GM21390 (cell line): ENCODE results near the gene CCSER1.

ENCODE experiments used
- ATAC-seq: cut with Tn5 transposase; IDR thresholded peaks from one replicate; pipeline ENCODE4 v1.9.1; 2021; ENCODE audit not compliant: unreplicated experiment

Gene CCSER1

DNA sequence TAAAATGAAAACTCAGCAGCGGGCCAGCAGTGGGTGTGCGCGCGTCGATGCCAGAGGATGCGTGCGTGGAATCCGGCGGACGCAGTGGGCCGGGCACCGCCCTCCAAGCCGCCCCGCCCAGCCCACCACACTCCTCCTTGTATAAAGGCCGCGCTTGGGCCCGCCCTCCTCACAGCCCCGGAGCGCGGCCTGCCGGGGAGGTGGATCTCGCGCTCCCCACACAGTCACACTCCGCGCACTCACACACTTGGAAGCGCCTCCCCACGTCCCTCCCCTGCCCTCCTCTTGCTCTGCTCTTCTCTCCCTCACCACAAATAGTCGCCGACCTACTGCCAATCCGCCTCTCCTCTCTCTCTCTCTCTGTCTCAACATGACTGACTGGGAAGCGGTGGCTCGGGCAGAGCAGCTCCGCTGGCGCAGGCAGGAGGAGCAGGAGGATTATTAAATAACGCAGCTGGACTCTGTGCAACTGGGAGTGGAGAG, at the start of gene CCSER1:
Gene CCSER1, plus strand, starts transcription at position 172 of the 483 bp plus-strand sequence.
- peak; percentile 72 for ATAC-seq

DNA sequence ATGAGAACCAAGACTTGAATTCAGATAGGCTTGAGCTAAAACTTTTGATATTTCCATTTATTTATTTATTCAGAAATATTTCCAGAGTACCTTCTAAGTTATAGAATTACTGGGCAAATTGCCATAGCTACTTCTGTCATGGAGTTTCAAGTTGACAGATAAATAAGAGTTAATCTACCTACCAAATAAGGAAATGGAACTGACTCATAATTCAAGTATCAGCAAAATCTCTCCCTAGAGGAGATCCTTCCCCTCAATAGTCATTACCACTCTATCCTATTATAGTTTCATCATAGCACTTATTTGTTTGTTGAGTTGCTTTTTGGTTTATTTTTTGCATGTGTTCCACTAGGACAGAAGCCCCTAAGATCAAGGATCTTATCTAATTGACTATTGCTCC, 48.8 kb upstream of the CCSER1 start:
- peak; percentile 74 for ATAC-seq

DNA sequence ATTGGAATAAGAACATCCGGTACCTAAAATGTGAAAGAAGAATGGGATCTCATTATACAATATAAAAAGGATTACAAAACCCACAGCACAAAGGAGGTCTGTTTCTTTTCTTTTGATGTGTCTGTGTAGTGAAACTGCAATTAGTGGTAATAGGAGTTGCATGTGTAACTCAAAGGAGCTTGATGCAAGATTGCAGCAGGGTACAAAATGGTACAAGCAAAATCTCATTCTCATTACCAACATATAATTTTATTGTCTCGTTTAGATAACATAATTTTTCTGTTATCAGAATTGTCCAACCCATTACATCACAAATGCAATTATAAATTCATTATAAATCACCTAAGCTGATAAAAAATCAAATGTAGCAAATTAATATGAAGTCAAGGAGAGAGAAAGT, 47.1 kb upstream of the CCSER1 start:
- ATAC-seq = no peak

DNA sequence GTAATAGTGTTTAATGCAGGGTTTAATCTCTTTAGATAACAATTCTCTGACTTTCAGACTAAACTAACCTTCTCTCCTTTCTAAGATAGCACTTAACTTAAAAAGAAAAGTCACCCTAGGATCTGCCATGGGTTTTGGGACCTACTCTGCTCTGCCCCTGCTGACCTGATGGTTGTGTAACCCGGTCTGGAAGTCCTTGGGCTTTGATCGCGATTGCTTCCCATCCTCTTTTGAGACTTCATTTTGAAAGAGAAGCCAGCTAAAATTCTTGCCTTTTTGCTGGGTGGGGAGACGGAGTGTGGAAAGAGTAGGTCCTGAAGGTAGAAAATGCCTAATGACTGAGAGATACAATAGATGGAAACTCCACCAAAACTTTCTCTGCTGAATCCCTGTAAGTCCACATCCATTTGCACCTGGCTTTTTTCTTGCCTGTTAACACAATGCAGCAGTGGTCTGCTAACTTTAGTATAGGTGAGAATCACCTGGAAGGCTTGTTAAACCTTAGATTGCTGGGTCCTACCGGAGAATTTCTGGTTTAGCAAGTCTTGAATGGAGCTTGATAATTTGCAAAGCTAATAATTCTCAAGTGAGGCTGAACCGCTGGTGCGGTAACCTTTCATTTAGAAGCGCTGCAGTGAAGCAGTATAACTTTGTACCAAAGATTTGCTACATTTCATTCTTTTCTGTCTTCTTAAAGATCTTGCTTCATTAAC, 45.6 kb upstream of the CCSER1 start:
- no peak for ATAC-seq

DNA sequence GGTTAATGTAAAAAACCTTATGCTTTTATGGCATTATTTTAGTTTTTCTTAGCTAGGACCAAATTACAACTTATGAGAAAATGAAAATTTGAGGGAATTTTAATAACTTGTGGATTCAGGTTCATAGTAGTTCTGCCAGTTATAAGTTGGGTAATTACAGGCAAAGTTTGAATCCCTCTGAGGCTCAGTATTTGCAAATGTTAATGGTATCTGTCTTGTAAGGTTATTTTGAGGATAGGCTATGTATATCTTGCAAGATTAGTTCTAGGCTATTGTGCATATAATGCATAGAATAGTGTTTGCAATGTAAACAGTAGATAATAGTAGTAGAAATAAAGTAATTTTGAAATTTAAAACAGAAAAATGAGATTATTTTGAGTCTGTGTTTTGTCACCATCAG, 44.7 kb upstream of the CCSER1 start:
- no peak for ATAC-seq

DNA sequence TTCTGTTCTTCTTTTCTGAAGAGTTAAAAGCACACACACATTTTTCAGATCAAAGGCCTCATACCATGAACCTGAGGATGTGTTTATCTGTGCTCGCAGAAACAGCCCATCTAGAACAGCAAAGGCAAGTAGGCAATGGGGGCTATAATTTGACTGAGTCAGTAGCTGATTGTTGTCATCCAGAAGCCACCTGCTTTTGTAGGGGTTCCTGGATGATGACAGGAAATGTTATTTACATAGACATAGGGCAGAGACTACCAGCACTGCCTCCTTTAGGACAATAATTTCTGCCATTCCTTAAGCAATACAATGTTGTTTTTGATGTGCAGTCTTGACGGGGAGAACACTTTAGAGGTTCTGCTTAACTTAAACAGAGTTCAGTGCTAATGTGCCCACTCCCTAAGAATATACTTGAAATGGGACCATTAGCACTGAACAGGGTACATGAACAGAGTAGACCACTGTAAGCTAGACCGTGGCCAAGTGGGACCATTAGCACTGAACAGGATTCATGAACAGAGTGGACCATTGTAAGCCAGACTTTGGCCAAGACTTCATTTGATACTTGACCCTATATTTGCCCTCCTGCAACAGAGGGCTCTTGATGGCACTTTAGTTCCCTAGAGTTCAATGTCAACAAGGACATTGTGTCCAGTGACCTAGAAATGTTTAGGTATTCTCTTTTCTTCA, 42.8 kb upstream of the CCSER1 start:
- ATAC-seq = no peak

DNA sequence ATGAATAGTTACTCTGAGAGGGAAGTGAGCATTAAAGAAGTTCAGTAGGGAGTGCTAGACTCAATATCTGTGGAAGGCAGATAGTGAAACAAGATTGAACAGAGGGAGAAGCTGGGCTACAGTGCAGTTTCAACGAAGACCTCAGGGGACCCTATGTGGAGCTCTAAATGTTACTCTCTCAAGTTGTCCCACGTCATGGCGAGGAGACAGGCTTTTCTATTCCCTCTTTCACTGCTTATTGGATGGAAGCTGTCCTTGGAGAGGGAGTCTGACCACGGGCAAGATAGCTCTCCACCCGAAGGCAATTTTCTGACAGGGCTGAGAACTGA, 42.3 kb upstream of the CCSER1 start:
- ATAC-seq = no peak

DNA sequence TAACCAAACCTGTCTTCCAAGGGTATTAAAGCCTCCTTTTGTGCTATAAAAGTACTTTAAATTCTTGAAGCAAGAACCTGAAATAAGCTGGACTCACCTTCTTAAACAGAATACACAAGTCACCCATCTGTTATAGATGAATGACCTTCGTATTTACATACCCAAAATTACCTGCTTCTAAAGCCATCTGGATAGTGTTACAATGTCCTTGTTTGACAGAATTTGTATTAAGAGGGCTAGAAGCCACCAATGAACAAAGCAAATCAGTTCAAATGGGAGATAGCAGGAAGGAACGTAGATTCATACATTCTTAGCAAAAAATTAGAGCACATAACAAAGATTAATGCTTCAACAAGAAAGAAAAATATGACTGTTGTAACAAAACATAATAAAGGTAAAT, 33.7 kb upstream of the CCSER1 start:
- ATAC-seq = no peak

DNA sequence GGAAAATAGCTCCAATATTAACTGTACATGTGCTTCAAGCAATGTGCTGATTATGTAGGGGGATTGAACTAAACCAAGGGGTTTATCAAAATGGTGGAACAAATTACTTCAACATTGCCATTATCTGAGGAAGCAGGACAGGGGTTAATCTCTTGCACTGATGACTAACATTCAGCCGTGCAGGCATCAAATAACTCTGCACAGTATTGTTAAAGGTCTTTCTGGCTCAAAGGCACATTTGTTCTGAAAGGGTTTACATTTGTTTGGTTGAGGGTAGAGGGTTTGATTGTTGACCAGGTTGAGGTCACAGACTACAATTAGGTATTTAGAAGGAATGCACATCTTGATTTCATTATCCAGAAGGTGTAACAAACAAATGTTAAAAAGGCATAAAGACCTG, 32.2 kb upstream of the CCSER1 start:
- ATAC-seq = no peak

DNA sequence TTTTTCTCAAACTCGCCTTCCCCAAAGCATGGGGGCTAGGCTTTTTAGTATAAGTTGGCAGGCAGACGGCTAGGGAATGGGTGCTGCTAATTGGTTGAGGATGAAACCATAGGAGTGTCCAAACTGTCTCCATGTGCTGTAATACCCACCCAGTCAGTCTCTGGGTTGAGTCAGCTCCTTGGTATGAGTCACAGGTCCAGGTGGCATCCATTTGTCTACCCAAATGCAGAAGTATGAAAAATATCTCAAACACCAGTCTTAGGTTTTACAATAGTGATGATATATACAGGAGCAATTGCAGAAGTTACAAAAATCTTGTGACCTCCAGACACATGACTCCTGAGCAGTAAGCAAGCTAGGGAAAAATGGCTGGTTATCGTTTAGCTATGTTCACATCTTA, 27.4 kb upstream of the CCSER1 start:
- peak; percentile 71 for ATAC-seq

DNA sequence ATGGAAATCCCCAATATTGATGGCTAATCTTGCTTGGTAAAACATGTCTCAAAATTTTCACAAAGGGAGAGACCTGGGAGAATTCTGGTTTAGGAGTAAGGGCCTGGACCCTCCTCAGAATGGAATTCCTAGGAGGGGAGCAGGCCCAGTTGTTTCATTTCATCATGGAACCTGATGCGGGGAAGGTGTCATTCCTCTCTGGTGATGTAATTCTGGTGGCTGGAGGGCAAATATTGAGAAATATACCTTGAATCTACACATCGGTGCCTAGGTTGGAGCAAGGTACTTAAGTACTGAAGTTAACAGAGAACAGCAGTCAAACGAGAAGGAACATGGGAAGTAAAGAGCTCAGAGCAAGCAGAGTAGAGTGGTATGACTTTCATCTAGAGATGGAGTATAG, 23.2 kb upstream of the CCSER1 start:
- no peak for ATAC-seq

DNA sequence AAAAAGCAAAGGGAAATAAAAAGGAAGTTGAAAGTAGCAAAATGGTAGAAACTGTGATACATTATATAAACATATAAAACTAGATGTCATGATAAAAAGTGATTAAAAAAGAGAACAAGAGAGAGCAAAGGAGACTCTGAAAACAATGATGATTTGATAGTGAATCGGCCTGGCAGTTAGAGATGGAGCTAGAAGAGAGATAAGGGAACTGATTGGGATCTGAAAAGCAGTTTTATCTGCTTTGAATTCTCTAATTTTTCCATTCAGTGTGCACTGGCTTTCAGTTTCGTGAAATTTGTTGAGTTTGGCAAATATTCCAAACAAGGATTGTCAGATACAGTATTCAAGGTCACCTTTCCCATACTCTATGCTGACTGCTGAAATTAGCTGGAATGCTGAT, 21.9 kb upstream of the CCSER1 start:
- no peak for ATAC-seq

DNA sequence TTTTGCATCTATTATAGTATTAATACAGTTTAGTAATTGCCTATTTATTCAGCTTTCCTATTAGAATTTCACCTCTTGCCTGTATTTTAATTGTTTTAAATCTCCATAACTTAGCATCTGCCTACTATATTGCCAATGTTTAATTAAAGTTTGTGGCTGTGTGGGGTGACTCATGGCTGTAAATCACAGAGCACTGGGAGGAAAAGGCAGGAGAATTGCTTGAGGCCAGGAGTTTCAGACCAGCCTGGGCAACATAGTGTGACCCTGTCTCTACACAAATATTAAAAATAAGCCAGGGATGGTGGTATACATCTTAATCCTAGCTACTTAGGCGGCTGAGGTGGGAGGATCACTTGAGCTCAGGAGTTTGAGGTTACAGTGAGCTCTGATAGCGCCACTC, 14.5 kb upstream of the CCSER1 start:
- no peak for ATAC-seq

DNA sequence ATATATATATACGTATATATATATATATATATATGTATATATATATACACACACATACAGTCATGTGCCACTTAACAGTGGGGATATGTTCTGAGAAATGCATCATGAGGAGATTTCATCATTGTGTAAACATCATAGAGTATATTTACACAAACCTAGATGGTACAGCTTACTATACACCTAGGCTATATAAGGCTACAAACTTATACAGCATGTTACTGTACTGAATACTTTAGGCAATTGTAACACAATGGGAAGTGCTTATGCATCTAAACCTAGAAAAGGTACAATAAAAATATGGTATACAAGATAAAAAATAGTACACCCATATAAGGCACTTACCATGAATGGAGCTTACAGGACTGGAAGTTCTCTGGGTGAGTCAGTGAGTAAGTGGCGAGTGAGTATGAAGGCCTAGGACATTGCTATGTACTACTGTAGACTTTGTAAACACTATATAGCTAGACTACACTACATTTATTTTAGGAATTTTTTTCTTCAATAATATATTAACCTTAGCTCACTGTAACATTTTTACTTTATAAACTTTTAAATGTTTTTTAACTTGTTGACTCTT, 13.2 kb upstream of the CCSER1 start:
- ATAC-seq = no peak

DNA sequence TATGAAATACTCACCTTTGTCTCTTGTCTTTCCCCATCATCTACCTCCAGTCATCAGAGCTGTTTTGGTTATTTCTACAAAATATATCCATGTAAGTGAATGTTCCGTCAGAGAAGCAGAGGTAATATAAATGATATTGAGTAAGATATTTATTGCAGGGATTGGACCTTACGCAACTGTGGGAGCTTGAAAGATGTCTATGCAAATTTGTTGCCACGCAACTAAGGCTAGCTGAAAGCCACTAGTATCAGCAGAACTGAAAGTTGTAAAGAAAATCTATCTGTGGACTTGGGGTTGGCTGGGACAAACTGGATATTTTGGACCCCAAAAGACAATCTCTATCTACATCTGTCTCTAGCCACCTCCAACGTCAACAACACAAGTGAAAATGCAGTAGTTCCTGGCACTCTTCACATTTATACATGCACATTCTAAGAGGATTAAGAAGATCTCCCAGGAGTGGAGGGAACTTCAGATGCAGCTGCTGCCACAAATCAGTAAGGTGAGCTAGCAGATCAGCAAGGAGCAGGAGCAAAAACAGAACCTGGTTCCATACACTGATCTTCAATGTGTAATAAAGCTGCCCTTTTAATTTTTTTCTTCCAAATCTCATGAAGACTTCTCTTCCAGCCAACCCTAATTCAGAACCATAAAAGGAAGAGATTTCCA, 8.5 kb upstream of the CCSER1 start:
- ATAC-seq = peak; percentile 85

DNA sequence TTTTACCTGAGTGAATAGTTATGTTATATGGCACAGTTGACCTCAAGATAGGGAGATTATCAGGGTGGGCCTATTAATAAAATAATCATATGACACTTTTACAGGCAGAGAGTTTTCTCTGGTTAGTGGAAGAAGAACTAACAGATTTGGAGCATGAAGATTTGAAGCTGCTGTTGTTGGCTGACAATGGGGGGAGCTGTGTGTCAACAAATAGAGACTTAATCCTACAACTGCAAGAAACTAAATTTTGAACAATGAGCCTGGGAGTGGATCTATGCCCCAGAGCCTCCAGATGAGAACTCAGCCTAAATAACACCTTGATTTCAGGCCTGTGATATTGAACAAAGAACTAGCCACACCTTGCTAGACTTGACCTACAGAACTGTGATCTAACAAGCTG, 7.2 kb upstream of the CCSER1 start:
- ATAC-seq = no peak

DNA sequence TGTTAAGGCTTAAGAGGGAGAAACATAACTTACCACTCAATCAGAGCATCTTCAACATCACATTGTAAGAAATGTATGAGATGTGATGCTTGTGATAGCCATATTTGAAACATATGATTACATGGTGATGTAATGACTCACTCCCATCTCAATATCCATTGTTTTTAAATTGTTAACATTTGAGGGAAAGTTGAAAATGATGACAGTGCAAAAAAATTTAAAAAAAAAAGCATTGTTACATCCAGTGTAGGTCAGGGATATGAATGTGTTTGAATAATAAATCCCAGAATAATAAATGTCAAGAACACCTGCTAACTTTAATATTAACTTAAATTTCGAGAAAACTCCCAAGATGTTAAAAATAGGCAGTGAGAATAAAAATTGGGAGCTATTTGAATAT, 6.4 kb upstream of the CCSER1 start:
- no peak for ATAC-seq

DNA sequence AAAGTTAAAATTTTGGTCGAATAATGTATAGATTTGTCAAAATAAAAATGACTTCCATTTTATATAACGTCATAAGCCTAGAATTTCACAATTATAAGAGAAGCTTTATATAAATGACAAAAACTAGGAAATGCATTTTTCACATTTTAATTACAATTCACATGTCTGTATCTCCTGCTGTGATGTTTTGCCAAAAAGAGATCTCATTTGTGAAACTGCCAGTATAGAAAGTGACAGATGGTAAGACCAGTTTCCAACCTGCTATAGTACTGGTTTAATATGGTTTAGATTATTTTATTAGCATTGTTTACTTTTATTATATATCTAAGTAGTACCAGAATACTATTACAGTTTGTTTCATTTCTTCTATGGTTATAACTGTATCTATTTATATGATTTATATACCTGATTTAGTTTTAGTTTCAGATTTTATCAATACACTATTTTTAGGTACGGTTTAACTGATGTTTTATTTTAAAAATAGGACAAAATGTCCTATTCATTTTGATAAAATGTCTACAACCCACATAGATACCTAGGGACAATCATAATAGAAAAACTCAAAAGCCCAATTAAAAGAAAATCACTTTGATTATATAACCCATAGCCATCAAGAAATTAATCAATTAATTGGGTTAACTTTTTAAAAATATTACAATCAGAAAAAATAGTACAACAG, 5.4 kb upstream of the CCSER1 start:
- ATAC-seq = peak; percentile 34

DNA sequence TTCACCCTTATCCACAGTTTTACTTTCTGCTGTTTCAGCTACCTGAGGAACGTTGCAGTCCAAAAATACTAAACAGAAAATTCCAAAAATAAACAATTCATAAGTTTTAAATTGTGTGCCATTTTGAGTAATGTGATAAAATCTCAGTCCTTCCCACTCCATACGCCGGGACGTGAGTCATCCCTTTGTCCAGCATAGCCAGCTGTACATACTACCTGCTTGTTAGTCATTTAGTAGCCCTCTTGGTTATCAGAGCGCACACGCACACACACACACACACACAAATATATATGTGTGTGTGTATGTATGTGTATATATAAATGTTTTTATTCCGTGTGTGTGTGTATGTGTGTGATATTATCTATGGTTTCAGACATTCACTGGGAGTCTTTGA, 4.8 kb upstream of the CCSER1 start:
- ATAC-seq = no peak

DNA sequence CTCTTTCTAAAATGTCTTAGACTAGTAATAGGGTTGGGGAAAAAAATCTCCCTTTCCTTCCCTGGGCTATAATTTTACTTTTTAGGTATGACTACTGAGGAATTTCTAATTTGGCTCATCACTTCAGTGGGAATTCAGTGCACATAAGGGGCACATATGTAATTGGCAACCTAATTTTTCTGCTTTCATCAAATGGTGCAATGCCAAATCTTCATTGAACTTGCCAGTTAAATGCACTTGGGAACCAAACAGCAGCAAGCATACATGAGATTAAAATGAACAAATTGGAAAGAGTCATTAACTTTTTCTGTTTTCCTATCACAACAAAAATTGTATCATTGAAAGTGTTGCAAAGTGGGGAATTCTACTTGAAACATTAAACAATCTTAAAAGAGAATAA, 2.9 kb upstream of the CCSER1 start:
- no peak for ATAC-seq

DNA sequence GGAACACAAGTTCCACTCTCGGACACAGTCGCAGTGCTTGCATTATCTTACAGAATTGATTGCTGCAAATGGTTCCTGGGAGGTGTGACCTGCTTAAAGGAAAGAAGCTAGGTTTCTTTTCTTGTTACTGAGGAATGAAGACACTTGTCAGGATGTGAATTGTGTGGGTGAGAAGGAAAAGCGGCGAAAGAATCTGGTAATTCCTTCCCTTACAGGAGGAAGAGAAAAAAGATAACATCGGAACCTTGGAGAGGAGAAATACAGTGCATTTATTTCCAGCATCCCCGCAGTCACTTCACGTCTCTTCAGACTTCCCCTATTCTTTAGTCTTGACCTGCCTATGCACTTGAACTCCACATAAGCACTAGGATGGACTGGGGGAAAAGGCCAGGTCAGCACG, 389 bp upstream of the CCSER1 start:
- no peak for ATAC-seq
